ENCODE measurements around the gene SERPINA1. TPM values are rescaled to one million over a fixed set of nuclear protein-coding genes. Genes with fewer than 3 reads are reported as not detected.

Gene SERPINA1
- total and polyA plus RNA-seq, 2 donors from 2014 or later, result 1,861 to 2,184 TPM

DNA sequence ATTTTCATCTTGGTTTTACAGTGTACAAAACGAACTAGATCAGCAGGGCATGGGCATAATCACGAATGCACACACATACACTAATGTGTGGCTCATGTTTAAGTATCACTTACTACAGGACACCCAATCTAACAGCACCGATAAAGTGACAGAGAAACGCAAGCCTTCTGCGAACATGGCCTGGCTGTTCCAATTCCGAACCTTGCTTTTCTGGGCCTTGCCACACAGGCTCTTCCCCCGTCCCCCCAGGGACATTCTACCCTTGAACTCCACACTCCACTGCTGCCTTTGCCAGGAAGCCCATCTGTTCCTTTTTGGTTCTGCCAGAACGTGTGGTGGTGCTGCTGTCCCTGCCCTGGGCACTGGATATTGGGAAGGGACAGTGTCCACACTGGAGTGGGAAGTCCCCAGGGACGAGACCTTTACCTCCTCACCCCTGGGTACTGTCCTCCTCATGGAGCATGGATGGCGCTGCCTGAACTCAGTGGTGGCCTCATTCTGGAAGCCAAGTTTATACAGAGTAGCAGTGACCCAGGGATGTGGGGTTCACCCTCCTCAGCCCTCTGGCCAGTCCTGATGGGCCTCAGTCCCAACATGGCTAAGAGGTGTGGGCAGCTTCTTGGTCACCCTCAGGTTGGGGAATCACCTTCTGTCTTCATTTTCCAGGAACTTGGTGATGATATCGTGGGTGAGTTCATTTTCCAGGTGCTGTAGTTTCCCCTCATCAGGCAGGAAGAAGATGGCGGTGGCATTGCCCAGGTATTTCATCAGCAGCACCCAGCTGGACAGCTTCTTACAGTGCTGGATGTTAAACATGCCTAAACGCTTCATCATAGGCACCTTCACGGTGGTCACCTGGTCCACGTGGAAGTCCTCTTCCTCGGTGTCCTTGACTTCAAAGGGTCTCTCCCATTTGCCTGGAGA lies 7.9 kb downstream of the SERPINA1 start:
- TF ChIP-seq, protein P1, sequence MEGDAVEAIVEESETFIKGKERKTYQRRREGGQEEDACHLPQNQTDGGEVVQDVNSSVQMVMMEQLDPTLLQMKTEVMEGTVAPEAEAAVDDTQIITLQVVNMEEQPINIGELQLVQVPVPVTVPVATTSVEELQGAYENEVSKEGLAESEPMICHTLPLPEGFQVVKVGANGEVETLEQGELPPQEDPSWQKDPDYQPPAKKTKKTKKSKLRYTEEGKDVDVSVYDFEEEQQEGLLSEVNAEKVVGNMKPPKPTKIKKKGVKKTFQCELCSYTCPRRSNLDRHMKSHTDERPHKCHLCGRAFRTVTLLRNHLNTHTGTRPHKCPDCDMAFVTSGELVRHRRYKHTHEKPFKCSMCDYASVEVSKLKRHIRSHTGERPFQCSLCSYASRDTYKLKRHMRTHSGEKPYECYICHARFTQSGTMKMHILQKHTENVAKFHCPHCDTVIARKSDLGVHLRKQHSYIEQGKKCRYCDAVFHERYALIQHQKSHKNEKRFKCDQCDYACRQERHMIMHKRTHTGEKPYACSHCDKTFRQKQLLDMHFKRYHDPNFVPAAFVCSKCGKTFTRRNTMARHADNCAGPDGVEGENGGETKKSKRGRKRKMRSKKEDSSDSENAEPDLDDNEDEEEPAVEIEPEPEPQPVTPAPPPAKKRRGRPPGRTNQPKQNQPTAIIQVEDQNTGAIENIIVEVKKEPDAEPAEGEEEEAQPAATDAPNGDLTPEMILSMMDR (IDR thresholded peaks at IDR 0.05; ENCODE audit: borderline replicate concordance, extremely low read depth, insufficient read depth), result no peak
- H3K4me1 ChIP-seq (ENCODE audit: control insufficient read depth in 2 of 3, insufficient read depth in 2 of 3, low read depth in 1 of 3, low read length in 3 of 3), result peaks cover 0 to 7% (median 0%) of the 10 kb centered on the region in 3 donors
- H3K36me3 ChIP-seq (ENCODE audit: control insufficient read depth in 2 of 3, insufficient read depth in 3 of 3, low read length in 3 of 3), result peaks cover 0 to 17% (median 0%) of the 10 kb centered on the region in 3 donors
- H3K4me3 ChIP-seq (ENCODE audit: low read length in 3 of 3), result no peak overlapping the region
- H3K27me3 ChIP-seq (ENCODE audit: control insufficient read depth, insufficient read depth, low read length), result no peaks in the 10 kb centered on the region
- no peak overlapping the region for H3K27ac ChIP-seq (ENCODE audit: low read depth in 2 of 2, low read length in 2 of 2)
- H3K9ac ChIP-seq (ENCODE audit: low read length in 3 of 3), result no peak overlapping the region
- DNase-seq (peak in 1 of 5 donors; percentile 19), FAIRE-seq (no peak)
- intact Hi-C loops (cut with DNase I), result no loop called here
- H3K9me3 ChIP-seq (ENCODE audit: control insufficient read depth in 2 of 3, insufficient read depth in 1 of 3, low read length in 3 of 3), result no peaks in the 10 kb centered on the region

DNA sequence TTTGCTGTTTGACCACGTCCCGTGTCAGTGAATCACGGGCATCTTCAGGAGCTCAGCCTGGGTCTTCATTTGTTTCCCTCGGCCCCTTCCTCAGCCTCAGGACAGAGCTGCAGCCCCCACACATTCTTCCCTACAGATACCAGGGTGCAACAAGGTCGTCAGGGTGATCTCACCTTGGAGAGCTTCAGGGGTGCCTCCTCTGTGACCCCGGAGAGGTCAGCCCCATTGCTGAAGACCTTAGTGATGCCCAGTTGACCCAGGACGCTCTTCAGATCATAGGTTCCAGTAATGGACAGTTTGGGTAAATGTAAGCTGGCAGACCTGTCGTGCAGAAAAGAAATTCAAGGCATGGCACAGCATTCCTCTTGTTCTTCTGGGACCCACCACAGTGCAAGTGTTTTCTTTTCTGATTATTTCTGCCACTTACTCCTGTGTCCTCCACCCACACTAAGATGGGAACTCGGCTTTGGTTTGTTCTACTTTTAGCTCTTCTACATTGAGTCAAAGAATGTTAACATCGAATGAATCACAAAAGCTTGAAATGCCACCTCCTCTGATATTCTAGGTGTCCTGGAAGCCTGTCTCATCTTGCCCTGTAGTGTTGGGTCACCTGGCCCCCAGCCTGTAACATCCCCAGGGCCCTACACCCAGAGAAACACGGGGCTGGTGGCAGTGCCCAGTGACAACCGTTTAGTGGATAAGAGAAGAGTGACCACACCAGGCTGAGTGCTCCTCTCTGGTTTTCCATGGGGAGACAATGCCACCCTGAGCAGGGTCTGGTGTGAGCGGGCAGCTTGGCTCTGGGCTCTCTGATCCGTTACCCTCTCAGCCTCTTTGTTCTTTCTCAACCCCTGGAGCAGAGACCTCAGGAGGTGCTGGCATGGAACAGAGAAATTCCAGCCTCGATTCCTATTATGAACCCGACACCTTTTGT lies 8.8 kb downstream of the SERPINA1 start:
- no peak overlapping the region for H3K9ac ChIP-seq (ENCODE audit: low read length in 3 of 3)
- peaks cover 0 to 7% (median 0%) of the 10 kb centered on the region in 3 donors for H3K4me1 ChIP-seq (ENCODE audit: control insufficient read depth in 2 of 3, insufficient read depth in 2 of 3, low read depth in 1 of 3, low read length in 3 of 3)
- H3K4me3 ChIP-seq (ENCODE audit: low read length in 3 of 3), result no peak overlapping the region
- H3K36me3 ChIP-seq (ENCODE audit: control insufficient read depth in 2 of 3, insufficient read depth in 3 of 3, low read length in 3 of 3), result peaks cover 0 to 17% (median 0%) of the 10 kb centered on the region in 3 donors
- H3K27ac ChIP-seq (ENCODE audit: low read depth in 2 of 2, low read length in 2 of 2), result no peak overlapping the region
- FAIRE-seq, result no peak
- intact Hi-C loops (cut with DNase I), result no loop called here
- H3K27me3 ChIP-seq (ENCODE audit: control insufficient read depth, insufficient read depth, low read length), result no peaks in the 10 kb centered on the region
- H3K9me3 ChIP-seq (ENCODE audit: control insufficient read depth in 2 of 3, insufficient read depth in 1 of 3, low read length in 3 of 3), result no peaks in the 10 kb centered on the region
- peak in 1 of 5 donors; percentile 20 for DNase-seq
- TF ChIP-seq, protein P1 (IDR thresholded peaks at IDR 0.05; ENCODE audit: borderline replicate concordance, extremely low read depth, insufficient read depth), result no peak

DNA sequence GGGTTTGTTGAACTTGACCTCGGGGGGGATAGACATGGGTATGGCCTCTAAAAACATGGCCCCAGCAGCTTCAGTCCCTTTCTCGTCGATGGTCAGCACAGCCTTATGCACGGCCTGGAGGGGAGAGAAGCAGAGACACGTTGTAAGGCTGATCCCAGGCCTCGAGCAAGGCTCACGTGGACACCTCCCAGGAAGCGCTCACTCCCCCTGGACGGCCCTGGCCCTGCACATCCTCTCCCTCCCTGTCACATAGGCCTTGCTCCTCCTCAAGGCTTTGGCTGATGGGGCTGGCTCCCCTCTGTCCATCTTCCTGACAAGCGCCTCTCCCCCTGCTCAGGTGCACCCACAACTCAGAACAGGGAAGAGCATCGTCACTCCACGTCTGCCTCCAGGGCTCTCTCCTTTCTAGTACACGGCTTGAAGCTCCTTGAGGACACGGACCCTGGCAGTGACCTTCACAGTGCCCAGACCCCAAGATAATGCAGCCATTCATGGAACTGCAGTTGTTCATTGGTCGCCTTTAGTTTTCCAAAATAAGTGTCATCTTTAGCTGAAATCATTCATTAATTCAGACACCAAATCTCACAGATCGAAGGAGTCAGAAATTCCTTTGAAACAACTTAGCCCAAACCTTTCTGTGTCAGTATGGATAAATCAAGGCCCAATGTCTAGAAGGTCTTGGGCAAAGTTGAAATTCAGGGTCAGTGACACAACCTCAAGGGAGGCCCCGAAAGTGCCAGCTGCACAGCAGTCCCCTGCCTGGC lies 9.7 kb downstream of the SERPINA1 start:
- H3K4me3 ChIP-seq (ENCODE audit: low read length in 3 of 3), result no peak overlapping the region
- H3K9me3 ChIP-seq (ENCODE audit: control insufficient read depth in 2 of 3, insufficient read depth in 1 of 3, low read length in 3 of 3), result no peaks in the 10 kb centered on the region
- TF ChIP-seq, protein P1 (IDR thresholded peaks at IDR 0.05; ENCODE audit: borderline replicate concordance, extremely low read depth, insufficient read depth), result no peak
- H3K4me1 ChIP-seq (ENCODE audit: control insufficient read depth in 2 of 3, insufficient read depth in 2 of 3, low read depth in 1 of 3, low read length in 3 of 3), result peaks cover 0 to under 1% (median 0%) of the 10 kb centered on the region in 3 donors
- no peaks in the 10 kb centered on the region for H3K27me3 ChIP-seq (ENCODE audit: control insufficient read depth, insufficient read depth, low read length)
- no peak overlapping the region for H3K27ac ChIP-seq (ENCODE audit: low read depth in 2 of 2, low read length in 2 of 2)
- DNase-seq (peak in 1 of 5 donors; percentile 13), FAIRE-seq (no peak)
- intact Hi-C loops (cut with DNase I), result no loop called here
- H3K9ac ChIP-seq (ENCODE audit: low read length in 3 of 3), result no peak overlapping the region
- H3K36me3 ChIP-seq (ENCODE audit: control insufficient read depth in 2 of 3, insufficient read depth in 3 of 3, low read length in 3 of 3), result peaks cover 0 to 17% (median 0%) of the 10 kb centered on the region in 3 donors
